GM19193 (cell line): ENCODE measurements around the gene DNAH6.

Source experiments
- POLR2A ChIP-seq: IDR thresholded peaks from 4 replicates; pipeline ENCODE4 v1.6.1; 2011; ENCODE audit not compliant: insufficient read depth, insufficient read length; ENCODE audit errors: extremely low read depth

Gene DNAH6

GRCh38 chr2:84729224-84729623 lies 212.9 kb downstream of the DNAH6 start:
- TF ChIP-seq POLR2A, result no peak

- TF ChIP-seq POLR2A, result no peak
Measured at GRCh38 chr2:84731185-84731584, 214.9 kb downstream of the DNAH6 start.

- TF ChIP-seq POLR2A, result no peak
Measured at GRCh38 chr2:84732897-84733778, 216.8 kb downstream of the DNAH6 start.

- no peak for TF ChIP-seq POLR2A
Measured at GRCh38 chr2:84735389-84735788, 219.1 kb downstream of the DNAH6 start.

GRCh38 chr2:84741182-84741822 lies 225.0 kb downstream of the DNAH6 start:
- no peak for TF ChIP-seq POLR2A

- TF ChIP-seq POLR2A, result no peak
Measured at GRCh38 chr2:84748341-84748740, 232.0 kb downstream of the DNAH6 start.

- no peak for TF ChIP-seq POLR2A
Measured at GRCh38 chr2:84749442-84749841, 233.1 kb downstream of the DNAH6 start.

- no peak for TF ChIP-seq POLR2A
Measured at GRCh38 chr2:84755096-84755495, 238.8 kb downstream of the DNAH6 start.

- no peak for TF ChIP-seq POLR2A
Measured at GRCh38 chr2:84757648-84758047, 241.3 kb downstream of the DNAH6 start.

- TF ChIP-seq POLR2A, result no peak
Measured at GRCh38 chr2:84766791-84767190, 250.5 kb downstream of the DNAH6 start.

- no peak for TF ChIP-seq POLR2A
Measured at GRCh38 chr2:84768840-84769239, 252.5 kb downstream of the DNAH6 start.

GRCh38 chr2:84770280-84770679 lies 254.0 kb downstream of the DNAH6 start:
- no peak for TF ChIP-seq POLR2A

- TF ChIP-seq POLR2A, result no peak
Measured at GRCh38 chr2:84771251-84771650, 255.0 kb downstream of the DNAH6 start.

- TF ChIP-seq POLR2A, result no peak
Measured at GRCh38 chr2:84776011-84776410, 259.7 kb downstream of the DNAH6 start.

- TF ChIP-seq POLR2A, result no peak
Measured at GRCh38 chr2:84778911-84779690, 262.8 kb downstream of the DNAH6 start.
